GM06990 (cell line): ENCODE data around the gene AGAP1.

Experiments
- DNase-seq: peaks from one replicate; pipeline ENCODE4 v3.0.0-alpha.2; 2011; ENCODE audit not compliant: insufficient read length; ENCODE audit errors: extremely low read depth
- H3K27me3 ChIP-seq: replicated peaks from 2 replicates; pipeline ENCODE4 v1.6.0; 2011; ENCODE audit warnings: low read length; ENCODE audit not compliant: control insufficient read depth, insufficient read depth
- H3K36me3 ChIP-seq: 2 replicates; pipeline ENCODE4 v1.5.1; 2011; ENCODE audit warnings: low read length; ENCODE audit not compliant: control insufficient read depth, insufficient read depth
- H3K4me3 ChIP-seq: replicated peaks from 2 replicates; pipeline ENCODE4 v1.5.1; 2011; ENCODE audit warnings: low read depth, mild to moderate bottlenecking, control low read depth, low read length
- TF ChIP-seq, protein P1 (sequence below): IDR thresholded peaks from 2 replicates; pipeline ENCODE4 v1.5.1; 2011; ENCODE audit warnings: low read length, control low read depth, mild to moderate bottlenecking, inconsistent platforms; ENCODE audit not compliant: insufficient read depth, poor library complexity, severe bottlenecking

AGAP1 gene

DNA sequence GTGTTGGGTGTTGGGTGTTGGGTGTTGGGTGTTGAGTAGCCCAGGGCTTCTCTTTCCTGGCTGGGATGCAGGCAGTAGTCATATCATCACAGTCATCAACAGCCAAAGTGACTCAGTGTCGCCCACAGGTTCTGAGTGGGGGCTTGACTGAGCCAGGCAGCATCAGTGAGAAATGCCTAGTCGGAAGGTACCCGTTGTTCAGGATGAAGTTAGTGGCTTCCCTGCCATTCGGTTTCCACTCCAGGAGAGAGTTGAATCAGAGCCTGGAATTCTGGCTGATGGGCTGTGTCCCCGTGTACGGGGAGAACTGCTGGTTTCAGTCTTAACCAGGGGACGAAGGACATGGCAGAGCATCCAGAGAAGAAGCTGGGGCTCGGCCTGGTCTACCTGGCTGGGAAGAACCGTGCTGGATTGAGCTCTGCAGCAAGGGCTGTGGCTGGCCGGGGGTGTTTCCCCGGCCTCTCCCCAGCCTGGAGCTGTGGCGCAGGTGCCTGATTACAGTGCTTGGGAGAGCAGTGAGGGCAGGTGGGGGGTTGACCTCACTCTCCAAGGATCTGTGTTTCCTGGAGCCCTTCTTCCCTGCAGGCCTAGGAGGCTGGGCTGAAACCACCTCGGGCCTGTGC lies 49.4 kb downstream of the AGAP1 start:
- TF ChIP-seq, protein P1, sequence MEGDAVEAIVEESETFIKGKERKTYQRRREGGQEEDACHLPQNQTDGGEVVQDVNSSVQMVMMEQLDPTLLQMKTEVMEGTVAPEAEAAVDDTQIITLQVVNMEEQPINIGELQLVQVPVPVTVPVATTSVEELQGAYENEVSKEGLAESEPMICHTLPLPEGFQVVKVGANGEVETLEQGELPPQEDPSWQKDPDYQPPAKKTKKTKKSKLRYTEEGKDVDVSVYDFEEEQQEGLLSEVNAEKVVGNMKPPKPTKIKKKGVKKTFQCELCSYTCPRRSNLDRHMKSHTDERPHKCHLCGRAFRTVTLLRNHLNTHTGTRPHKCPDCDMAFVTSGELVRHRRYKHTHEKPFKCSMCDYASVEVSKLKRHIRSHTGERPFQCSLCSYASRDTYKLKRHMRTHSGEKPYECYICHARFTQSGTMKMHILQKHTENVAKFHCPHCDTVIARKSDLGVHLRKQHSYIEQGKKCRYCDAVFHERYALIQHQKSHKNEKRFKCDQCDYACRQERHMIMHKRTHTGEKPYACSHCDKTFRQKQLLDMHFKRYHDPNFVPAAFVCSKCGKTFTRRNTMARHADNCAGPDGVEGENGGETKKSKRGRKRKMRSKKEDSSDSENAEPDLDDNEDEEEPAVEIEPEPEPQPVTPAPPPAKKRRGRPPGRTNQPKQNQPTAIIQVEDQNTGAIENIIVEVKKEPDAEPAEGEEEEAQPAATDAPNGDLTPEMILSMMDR: no peak
- Histone ChIP-seq H3K4me3 (no peak overlapping the region), H3K36me3 (no peaks in the 10 kb centered on the region), H3K27me3 (no peaks in the 10 kb centered on the region)
- no peak for DNase-seq

DNA sequence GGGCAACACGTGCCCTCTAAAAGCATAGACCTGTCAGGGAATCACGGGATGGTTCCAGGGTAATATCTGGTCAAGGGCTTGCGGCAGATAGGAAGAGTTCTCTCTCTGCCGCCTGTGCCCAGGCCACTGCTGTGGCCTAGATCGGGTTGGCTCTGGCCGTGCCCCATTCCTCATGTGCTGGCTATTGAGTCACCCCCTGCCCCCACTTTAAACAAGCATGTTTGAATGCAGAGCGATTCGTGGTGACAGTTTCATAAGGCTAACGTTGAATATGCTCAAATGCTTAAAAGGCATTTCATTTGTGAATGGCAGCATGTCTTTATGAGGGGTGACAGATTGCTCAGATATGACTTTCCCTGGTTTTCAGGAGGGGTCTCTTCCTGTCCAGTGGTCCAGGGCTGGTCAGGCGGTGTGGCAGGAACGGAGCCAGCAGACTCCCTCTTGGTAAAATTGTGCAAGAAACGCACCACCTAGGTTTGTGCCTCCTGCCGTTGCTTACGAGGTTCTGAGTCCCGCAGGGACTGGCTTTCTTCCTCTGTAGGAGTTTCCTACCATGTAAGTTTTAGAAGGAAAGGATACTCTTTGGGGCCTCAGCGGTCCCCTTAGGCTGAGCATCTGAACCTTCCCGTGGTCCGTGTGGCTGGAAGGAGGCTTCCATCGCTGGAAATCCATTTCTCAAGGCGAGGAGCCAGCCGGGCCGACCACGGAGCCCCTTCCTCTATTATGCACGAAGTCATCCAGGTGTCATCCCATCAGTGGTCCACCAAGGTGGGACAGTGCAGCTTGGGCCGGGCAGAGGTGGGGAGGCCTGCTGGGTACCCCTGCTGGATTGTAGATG lies 50.2 kb downstream of the AGAP1 start:
- Histone ChIP-seq H3K27me3 (no peaks in the 10 kb centered on the region; the same call in 1 of the 2 replicates), H3K36me3 (no peaks in the 10 kb centered on the region), H3K4me3 (no peak overlapping the region)
- no peak for DNase-seq
- TF ChIP-seq, protein P1: no peak

DNA sequence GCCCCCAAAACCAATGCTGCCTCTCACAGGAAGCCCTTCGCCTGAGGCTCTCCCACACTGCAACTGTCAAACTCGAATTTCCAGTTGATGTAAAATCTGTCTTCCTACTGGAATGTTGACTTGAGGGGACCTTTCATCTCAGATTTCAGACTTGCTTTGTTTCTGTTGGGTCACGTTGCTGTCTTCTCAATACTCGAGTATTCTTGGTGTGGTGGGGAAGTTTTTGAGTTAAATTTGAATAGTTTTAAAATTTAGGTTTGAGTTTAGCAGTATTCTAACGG lies 50.8 kb downstream of the AGAP1 start:
- DNase-seq: no peak
- Histone ChIP-seq H3K27me3 (no peaks in the 10 kb centered on the region; the same call in 1 of the 2 replicates), H3K4me3 (no peak overlapping the region), H3K36me3 (no peaks in the 10 kb centered on the region)
- TF ChIP-seq, protein P1: no peak

DNA sequence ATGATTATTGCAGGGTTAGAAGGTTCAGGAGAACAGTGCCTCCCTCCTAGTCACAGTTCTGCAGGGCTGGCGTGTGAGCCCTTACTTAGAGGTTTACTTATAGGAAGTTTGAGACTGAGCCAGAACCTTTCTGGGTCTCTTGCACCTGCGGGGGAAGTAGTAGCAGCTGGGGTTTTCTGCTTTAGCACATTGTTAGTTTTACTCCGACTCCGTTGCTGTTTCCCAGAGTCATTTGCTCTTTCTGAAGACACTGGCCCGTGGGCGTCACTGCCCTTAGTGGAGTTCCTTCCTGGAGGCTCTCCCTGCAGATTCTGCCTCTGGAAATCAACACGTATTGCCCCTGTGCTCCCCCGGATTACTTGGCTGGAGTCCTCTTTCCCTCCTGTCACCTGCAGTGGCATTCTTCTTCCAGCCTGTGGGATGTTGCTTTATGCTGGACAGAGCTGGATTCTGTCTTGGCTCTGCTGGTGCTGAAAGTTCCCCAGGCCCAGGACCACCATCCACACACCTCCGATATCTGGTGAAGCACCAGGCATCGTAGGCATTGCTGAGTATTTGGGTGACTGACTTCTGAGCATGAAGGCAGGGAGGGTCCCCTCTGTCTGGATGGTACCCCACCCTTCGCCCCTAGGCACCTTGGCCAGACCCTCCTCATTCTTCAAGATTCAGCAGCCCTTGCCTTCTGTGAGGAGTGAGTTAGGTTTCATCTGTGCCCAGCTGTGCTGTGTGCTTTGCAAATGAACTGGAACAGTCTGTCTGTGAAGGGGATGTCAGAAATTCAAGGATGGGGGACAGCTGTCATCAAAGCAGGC lies 51.7 kb downstream of the AGAP1 start:
- Histone ChIP-seq H3K36me3 (no peaks in the 10 kb centered on the region), H3K4me3 (no peak overlapping the region), H3K27me3 (no peaks in the 10 kb centered on the region; the same call in 1 of the 2 replicates)
- TF ChIP-seq, protein P1: no peak
- DNase-seq: no peak

DNA sequence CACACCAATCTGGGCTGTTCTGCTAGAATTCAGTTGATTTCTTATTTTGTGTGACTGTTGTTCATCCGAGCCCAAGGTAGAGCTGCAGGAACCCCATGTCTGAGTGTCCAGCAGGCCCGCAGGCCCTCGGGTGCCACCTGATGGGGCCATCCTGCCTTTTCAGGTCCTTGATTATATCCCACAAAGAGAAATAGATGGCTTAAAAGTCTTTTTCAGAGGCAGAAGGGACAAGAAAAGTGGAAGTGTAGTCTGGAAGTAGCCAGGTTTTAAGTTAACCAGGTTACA lies 52.2 kb downstream of the AGAP1 start:
- TF ChIP-seq, protein P1: no peak
- H3K27me3 ChIP-seq: no peaks in the 10 kb centered on the region; the same call in 1 of the 2 replicates
- H3K36me3 ChIP-seq: no peaks in the 10 kb centered on the region
- DNase-seq: no peak
- no peak overlapping the region for H3K4me3 ChIP-seq
